NB4 (cell line): ENCODE results near the gene ZBTB7B.
A peak's percentile ranks its signal among the peaks of the same experiment; 100 is the strongest.
"Not testable (repeated sequence)": the region's sequence is repeated elsewhere in the genome, so short reads cannot be mapped to it uniquely, and the experiment has no call there.

Experiments used
- DNase-seq: peaks from one replicate; pipeline ENCODE4 v3.0.0; 2010; ENCODE audit warnings: low read depth
- H3K4me3 ChIP-seq: one replicate; pipeline ENCODE4 v1.5.1; 2011; ENCODE audit warnings: mild to moderate bottlenecking, low read depth, low read length, moderate library complexity
- CTCF ChIP-seq: IDR thresholded peaks from one replicate; pipeline ENCODE4 v1.5.1; 2012; ENCODE audit warnings: low read depth, low read length
- MYC ChIP-seq: IDR thresholded peaks from 2 replicates; pipeline ENCODE4 v1.6.1; 2011; ENCODE audit warnings: low read depth, low read length
- POLR2A ChIP-seq: IDR thresholded peaks from 2 replicates; pipeline ENCODE4 v1.6.1; 2011; ENCODE audit warnings: mild to moderate bottlenecking; ENCODE audit not compliant: insufficient read length; ENCODE audit errors: extremely low read depth
- TF ChIP-seq, protein P1 (sequence below): IDR thresholded peaks from 2 replicates; pipeline ENCODE4 v1.6.1; 2011; ENCODE audit warnings: low read depth, low read length

The ZBTB7B gene

GRCh38 chr1:154982897-154983648 lies 19.5 kb upstream of the ZBTB7B start, which contains the start of gene FLAD1:
TSS of gene FLAD1 (plus strand) at chr1:154983344. CDS start at chr1:154983695, 351 bp downstream.
- H3K4me3 ChIP-seq: peak within 1 kb of the TSS; percentile 87
- peak; percentile 100 for DNase-seq
- TF ChIP-seq MYC (peak; percentile 96), POLR2A (peak; percentile 63), CTCF (no peak)
- TF ChIP-seq, protein P1, sequence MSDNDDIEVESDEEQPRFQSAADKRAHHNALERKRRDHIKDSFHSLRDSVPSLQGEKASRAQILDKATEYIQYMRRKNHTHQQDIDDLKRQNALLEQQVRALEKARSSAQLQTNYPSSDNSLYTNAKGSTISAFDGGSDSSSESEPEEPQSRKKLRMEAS: peak; percentile 100

GRCh38 chr1:154983776-154984466 lies 18.7 kb upstream of the ZBTB7B start:
- TF ChIP-seq CTCF (no peak), MYC (no peak), POLR2A (no peak)
- TF ChIP-seq, protein P1: no peak
- DNase-seq: no peak
- peak overlapping the region; percentile 87 for H3K4me3 ChIP-seq

- H3K4me3 ChIP-seq, DNase-seq: not testable (repeated sequence)
Observed at GRCh38 chr1:154986736-154987135, 15.9 kb upstream of the ZBTB7B start.

DNA sequence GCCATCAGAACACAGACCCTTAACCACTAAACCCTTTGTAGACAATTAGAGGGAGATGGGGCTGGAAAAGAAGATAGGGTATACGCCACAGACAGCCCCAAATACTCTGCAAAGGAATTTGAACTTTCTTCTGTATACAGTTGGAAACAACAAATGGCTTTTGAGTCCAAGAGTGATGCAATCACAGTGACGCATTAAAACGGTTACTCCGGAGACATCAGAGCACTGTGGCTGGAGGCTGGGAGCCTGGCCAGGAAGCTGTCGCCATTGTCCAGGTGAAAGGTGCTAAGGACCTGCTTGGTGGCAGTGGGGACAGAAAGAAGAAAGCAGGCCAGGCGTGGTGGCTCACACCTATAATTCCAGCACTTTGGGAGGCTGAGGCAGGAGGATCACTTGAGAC lies 15.3 kb upstream of the ZBTB7B start:
- no peak for DNase-seq
- no peak overlapping the region for H3K4me3 ChIP-seq
- TF ChIP-seq CTCF (no peak), MYC (no peak), POLR2A (no peak)
- TF ChIP-seq, protein P1: no peak

DNA sequence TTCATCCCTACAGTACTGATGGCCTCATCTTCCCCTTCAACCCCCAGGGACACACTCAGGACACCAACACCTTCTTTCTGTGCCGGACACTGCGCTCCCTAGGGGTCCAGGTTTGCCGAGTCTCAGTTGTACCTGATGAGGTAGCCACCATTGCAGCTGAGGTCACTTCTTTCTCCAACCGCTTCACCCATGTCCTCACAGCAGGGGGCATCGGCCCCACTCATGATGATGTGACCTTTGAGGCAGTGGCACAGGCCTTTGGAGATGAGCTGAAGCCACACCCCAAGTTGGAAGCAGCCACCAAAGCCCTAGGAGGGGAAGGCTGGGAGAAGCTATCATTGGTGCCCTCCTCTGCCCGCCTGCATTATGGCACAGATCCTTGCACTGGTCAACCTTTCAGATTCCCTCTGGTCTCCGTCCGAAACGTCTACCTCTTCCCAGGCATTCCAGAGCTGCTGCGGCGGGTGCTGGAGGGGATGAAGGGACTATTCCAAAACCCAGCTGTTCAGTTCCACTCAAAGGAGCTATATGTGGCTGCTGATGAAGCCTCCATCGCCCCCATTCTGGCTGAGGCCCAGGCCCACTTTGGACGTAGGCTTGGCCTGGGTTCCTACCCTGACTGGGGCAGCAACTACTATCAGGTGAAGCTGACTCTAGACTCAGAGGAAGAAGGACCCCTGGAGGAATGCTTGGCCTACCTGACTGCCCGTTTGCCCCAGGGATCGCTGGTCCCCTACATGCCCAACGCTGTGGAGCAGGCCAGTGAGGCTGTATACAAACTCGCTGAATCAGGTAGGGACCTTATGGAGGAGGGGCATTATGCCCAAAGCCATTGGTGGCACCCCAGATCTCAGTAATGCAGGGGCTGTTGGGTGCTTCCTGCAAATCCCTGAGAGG lies 14.3 kb upstream of the ZBTB7B start:
- H3K4me3 ChIP-seq: no peak overlapping the region
- no peak for TF ChIP-seq POLR2A
- no peak for TF ChIP-seq MYC
- TF ChIP-seq, protein P1: no peak
- no peak for TF ChIP-seq CTCF
- peak; percentile 47 for DNase-seq
